WERI-Rb-1 (cell line): ENCODE data around the gene PLPP1.

Source experiments
- DNase-seq: peaks from one replicate; pipeline ENCODE4 v3.0.0-alpha.2; 2020
- H3K27ac ChIP-seq: fragments of 250-450 bp; sonication (Bioruptor Pico); 2 replicates; pipeline ENCODE4 v1.5.1; 2020; ENCODE audit warnings: mild to moderate bottlenecking, moderate library complexity
- H3K27me3 ChIP-seq: fragments of 250-450 bp; sonication (Bioruptor Pico); 2 replicates; pipeline ENCODE4 v1.5.1; 2021; ENCODE audit warnings: mild to moderate bottlenecking, low read depth, moderate library complexity; ENCODE audit not compliant: insufficient read depth, severe bottlenecking
- H3K36me3 ChIP-seq: fragments of 250-450 bp; sonication (Bioruptor Pico); 2 replicates; pipeline ENCODE4 v1.5.1; 2020; ENCODE audit warnings: mild to moderate bottlenecking, moderate library complexity
- H3K4me3 ChIP-seq: 2 replicates; pipeline ENCODE4 v1.5.1; 2011; ENCODE audit warnings: low read depth, mild to moderate bottlenecking, control low read depth, low read length
- H3K9me3 ChIP-seq: fragments of 250-450 bp; sonication (Bioruptor Pico); 2 replicates; pipeline ENCODE4 v1.5.1; 2021; ENCODE audit warnings: mild to moderate bottlenecking, moderate library complexity; ENCODE audit not compliant: severe bottlenecking
- CTCF ChIP-seq: IDR thresholded peaks from 2 replicates; pipeline ENCODE4 v1.5.1; 2011; ENCODE audit warnings: low read depth, mild to moderate bottlenecking, control low read depth, inconsistent platforms, low read length

Gene PLPP1

GRCh38 chr5:55437452-55437851 is 97.3 kb downstream of the PLPP1 start:
- no peak for DNase-seq
- Histone ChIP-seq H3K27me3 (no peaks in the 10 kb centered on the region), H3K36me3 (no peaks in the 10 kb centered on the region; the same call in 1 of the 2 replicates), H3K4me3 (no peak overlapping the region), H3K9me3 (peaks cover 2% of the 10 kb centered on the region), H3K27ac (no peak overlapping the region)
- TF ChIP-seq CTCF: no peak

- peaks cover 30% of the 10 kb centered on the region for H3K36me3 ChIP-seq
- H3K9me3 ChIP-seq: peaks cover 4% of the 10 kb centered on the region
- H3K4me3 ChIP-seq: no peak overlapping the region
- no peaks in the 10 kb centered on the region for H3K27me3 ChIP-seq
- no peak for DNase-seq
- no peak overlapping the region for H3K27ac ChIP-seq
- no peak for TF ChIP-seq CTCF
Observed at GRCh38 chr5:55432549-55432948, 102.2 kb downstream of the PLPP1 start.

- Histone ChIP-seq H3K9me3 (peaks cover 4% of the 10 kb centered on the region), H3K27ac (no peak overlapping the region), H3K27me3 (no peaks in the 10 kb centered on the region), H3K4me3 (no peak overlapping the region), H3K36me3 (peaks cover 48% of the 10 kb centered on the region)
- TF ChIP-seq CTCF: no peak
- DNase-seq: no peak
Observed at GRCh38 chr5:55429613-55430253, 105.0 kb downstream of the PLPP1 start.

- H3K4me3 ChIP-seq: no peak overlapping the region
- H3K36me3 ChIP-seq: peaks cover 52% of the 10 kb centered on the region
- no peak for TF ChIP-seq CTCF
- DNase-seq: no peak
- no peak overlapping the region for H3K27ac ChIP-seq
- H3K9me3 ChIP-seq: peaks cover 4% of the 10 kb centered on the region
- no peaks in the 10 kb centered on the region for H3K27me3 ChIP-seq
Observed at GRCh38 chr5:55429221-55429612, 105.5 kb downstream of the PLPP1 start.

- no peaks in the 10 kb centered on the region for H3K27me3 ChIP-seq
- H3K27ac ChIP-seq: no peak overlapping the region
- H3K9me3 ChIP-seq: peaks cover 2% of the 10 kb centered on the region
- peaks cover 71% of the 10 kb centered on the region for H3K36me3 ChIP-seq
- H3K4me3 ChIP-seq: no peak overlapping the region
- no peak for TF ChIP-seq CTCF
- DNase-seq: no peak
Observed at GRCh38 chr5:55427157-55427556, 107.6 kb downstream of the PLPP1 start.

GRCh38 chr5:55426455-55426854 is 108.3 kb downstream of the PLPP1 start:
- TF ChIP-seq CTCF: no peak
- Histone ChIP-seq H3K27me3 (no peaks in the 10 kb centered on the region), H3K27ac (no peak overlapping the region), H3K4me3 (no peak overlapping the region), H3K9me3 (peaks cover 2% of the 10 kb centered on the region), H3K36me3 (peaks cover 78% of the 10 kb centered on the region)
- no peak for DNase-seq
